Tibial artery (tissue), 4 donors: ENCODE measurements around the gene GNAT3.

Experiments used
- DNase-seq, 2 donors: peaks; one replicate each; pipeline ENCODE4 v3.0.0-alpha.2; 2019
- H3K27ac ChIP-seq, 2 donors: fragments of 200-600 bp; sonication (generic) in 1 of 2; 1 replicate in 1 of 2; 2 replicates in 1 of 2; pipeline ENCODE4 v1.5.1; 2018 to 2019; ENCODE audit warnings: mild to moderate bottlenecking in 1 of 2
- H3K27me3 ChIP-seq, 2 donors: fragments of 200-600 bp; sonication (generic) in 1 of 2; one replicate each; pipeline versions ENCODE4 v1.5.1 to v1.6.0; 2016 to 2019
- H3K36me3 ChIP-seq, 3 donors: fragments of 200-600 bp; sonication (generic) in 2 of 3; one replicate each; pipeline ENCODE4 v1.5.1; 2016 to 2019; ENCODE audit warnings: mild to moderate bottlenecking in 2 of 3
- H3K4me1 ChIP-seq, 4 donors: fragments of 200-600 bp; sonication (generic) in 2 of 4; 1 replicate in 3 of 4; 2 replicates in 1 of 4; pipeline ENCODE4 v1.5.1; 2016 to 2019
- H3K4me3 ChIP-seq, 2 donors: fragments of 200-600 bp; sonication (generic) in 1 of 2; 1 replicate in 1 of 2; 2 replicates in 1 of 2; pipeline ENCODE4 v1.5.1; 2018 to 2019; ENCODE audit warnings: mild to moderate bottlenecking in 2 of 2
- H3K9me3 ChIP-seq, 3 donors: fragments of 200-600 bp; sonication (generic) in 1 of 3; one replicate each; pipeline ENCODE4 v1.5.1; 2016 to 2019
- intact Hi-C: fragments of 100-400 bp; cut with DNase I; formaldehyde crosslinking; loops from one replicate; pipeline ENCODE4 v1.15.0; 2023; ENCODE audit warnings: low total_unique reads
- TF ChIP-seq, protein P1 (sequence below), 2 experiments: fragments of 200-600 bp in 1 of 2; fragments of 450-650 bp in 1 of 2; IDR thresholded peaks; one replicate each; pipeline ENCODE4 v1.5.1; 2017 to 2019; ENCODE audit warnings: antibody characterized with exemption in 2 of 2, mild to moderate bottlenecking in 1 of 2, moderate library complexity in 1 of 2

Gene GNAT3

DNA sequence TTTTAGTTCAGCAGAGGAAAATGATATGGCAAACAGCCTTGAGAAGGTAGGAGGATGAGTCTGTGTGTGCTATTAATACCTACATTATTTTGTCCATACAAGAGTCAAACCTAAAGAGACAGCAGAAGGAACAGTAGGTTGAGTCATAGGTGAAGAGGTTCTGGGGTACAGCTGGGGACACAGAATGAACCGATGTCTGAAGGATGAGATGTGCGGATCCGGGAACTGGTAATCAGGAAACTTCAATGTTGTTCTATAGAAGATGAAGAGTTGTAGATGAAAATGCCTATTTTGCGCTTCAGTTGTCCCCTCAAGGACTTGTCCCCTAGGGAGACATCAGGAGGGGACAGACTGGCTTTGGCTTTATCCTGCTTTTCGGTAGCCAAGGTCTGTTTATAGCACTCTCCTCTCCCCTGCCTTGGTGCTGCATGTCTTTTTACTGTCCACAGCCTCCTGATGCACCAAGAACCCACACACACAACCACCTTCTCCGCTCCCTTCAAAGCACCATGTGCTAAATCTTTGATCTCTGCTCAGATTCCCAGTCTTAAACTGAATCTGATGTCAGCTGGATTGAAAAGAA is 94.6 kb downstream of the GNAT3 start:
- H3K27ac ChIP-seq, result no peak overlapping the region
- no peaks in the 10 kb centered on the region for H3K9me3 ChIP-seq
- no peak for DNase-seq
- TF ChIP-seq, protein P1, sequence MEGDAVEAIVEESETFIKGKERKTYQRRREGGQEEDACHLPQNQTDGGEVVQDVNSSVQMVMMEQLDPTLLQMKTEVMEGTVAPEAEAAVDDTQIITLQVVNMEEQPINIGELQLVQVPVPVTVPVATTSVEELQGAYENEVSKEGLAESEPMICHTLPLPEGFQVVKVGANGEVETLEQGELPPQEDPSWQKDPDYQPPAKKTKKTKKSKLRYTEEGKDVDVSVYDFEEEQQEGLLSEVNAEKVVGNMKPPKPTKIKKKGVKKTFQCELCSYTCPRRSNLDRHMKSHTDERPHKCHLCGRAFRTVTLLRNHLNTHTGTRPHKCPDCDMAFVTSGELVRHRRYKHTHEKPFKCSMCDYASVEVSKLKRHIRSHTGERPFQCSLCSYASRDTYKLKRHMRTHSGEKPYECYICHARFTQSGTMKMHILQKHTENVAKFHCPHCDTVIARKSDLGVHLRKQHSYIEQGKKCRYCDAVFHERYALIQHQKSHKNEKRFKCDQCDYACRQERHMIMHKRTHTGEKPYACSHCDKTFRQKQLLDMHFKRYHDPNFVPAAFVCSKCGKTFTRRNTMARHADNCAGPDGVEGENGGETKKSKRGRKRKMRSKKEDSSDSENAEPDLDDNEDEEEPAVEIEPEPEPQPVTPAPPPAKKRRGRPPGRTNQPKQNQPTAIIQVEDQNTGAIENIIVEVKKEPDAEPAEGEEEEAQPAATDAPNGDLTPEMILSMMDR (IDR thresholded peaks at IDR 0.05), result no peak
- no peaks in the 10 kb centered on the region for H3K27me3 ChIP-seq
- H3K36me3 ChIP-seq, result no peaks in the 10 kb centered on the region
- peaks cover 0 to 5% (median 0%) of the 10 kb centered on the region in 4 donors for H3K4me1 ChIP-seq
- intact Hi-C loops, result no loop called here
- no peak overlapping the region for H3K4me3 ChIP-seq

DNA sequence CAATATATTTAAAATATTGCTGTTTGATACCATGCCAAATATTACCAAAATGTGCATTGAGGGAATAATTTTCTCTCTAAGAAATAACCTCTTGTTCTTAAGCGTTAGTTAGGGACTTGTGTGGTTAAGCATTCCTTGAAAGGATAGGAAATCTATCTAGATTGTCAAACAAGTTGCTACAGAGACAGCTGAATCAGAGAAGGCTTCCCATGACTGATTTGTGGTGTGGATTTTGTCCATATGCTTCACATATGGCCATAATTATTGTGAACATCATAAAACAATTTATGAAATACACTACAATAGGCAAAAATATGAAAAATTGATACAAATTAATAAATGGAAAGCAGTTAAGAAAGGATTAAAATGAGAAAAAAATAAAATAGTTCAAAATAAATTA is 96.3 kb downstream of the GNAT3 start:
- H3K27ac ChIP-seq, result no peak overlapping the region

DNA sequence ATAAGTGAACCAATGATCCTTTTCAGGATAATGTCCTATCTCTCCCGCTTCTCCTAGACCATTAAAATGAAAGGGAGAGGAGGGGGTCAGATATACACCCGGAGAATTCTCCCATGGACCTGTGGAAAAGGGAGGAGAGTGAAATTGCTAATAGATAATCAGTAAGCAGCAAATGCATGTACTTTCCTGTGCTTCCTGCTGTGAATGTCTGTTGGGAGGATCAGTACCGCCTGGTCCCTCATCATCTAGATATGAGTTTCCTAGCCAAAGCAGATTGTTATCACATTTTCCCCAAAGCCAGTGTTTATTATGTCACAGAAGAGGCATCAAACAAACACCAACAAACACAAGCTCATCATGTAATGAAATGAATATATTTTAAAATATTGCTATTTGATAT is 96.8 kb downstream of the GNAT3 start:
- no peak overlapping the region for H3K4me3 ChIP-seq
- no peaks in the 10 kb centered on the region for H3K27me3 ChIP-seq
- intact Hi-C loops, result no loop called here
- peaks cover 0 to 5% (median 0%) of the 10 kb centered on the region in 4 donors for H3K4me1 ChIP-seq
- DNase-seq, result no peak
- TF ChIP-seq, protein P1 (IDR thresholded peaks at IDR 0.05), result no peak
- no peak overlapping the region for H3K27ac ChIP-seq
- no peaks in the 10 kb centered on the region for H3K36me3 ChIP-seq
- no peaks in the 10 kb centered on the region for H3K9me3 ChIP-seq

More for the DNA sequence above, 96.3 kb downstream of the GNAT3 start:
- H3K4me1 ChIP-seq, result peaks cover 0 to 5% (median 0%) of the 10 kb centered on the region in 4 donors
- no peaks in the 10 kb centered on the region for H3K27me3 ChIP-seq
- DNase-seq, result no peak
- no peaks in the 10 kb centered on the region for H3K9me3 ChIP-seq
- intact Hi-C loops, result no loop called here
- H3K36me3 ChIP-seq, result no peaks in the 10 kb centered on the region
- TF ChIP-seq, protein P1 (IDR thresholded peaks at IDR 0.05), result no peak
- H3K4me3 ChIP-seq, result no peak overlapping the region

DNA sequence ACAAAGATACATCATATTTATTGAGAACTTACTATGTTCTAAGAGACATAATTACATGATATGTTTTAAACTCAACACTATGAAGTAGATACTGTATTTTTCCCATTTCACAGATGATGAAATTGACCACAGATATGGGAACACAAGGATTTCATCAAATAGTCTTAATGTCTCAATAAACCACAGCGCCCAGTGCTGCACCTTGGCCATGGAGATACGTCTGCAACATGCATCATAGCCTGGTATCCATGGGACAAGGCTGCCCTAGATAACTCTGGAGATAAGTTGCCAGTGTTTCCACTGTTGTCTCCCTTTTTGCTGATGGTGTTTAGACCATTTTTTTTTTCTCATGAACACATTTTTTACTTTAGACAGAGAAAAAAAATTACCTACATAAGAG is 97.5 kb downstream of the GNAT3 start:
- H3K4me3 ChIP-seq, result no peak overlapping the region
- peaks cover 0 to 5% (median 0%) of the 10 kb centered on the region in 4 donors for H3K4me1 ChIP-seq
- TF ChIP-seq, protein P1 (IDR thresholded peaks at IDR 0.05), result no peak
- DNase-seq, result no peak
- no peaks in the 10 kb centered on the region for H3K27me3 ChIP-seq
- intact Hi-C loops, result no loop called here
- no peak overlapping the region for H3K27ac ChIP-seq
- no peaks in the 10 kb centered on the region for H3K9me3 ChIP-seq
- H3K36me3 ChIP-seq, result no peaks in the 10 kb centered on the region

DNA sequence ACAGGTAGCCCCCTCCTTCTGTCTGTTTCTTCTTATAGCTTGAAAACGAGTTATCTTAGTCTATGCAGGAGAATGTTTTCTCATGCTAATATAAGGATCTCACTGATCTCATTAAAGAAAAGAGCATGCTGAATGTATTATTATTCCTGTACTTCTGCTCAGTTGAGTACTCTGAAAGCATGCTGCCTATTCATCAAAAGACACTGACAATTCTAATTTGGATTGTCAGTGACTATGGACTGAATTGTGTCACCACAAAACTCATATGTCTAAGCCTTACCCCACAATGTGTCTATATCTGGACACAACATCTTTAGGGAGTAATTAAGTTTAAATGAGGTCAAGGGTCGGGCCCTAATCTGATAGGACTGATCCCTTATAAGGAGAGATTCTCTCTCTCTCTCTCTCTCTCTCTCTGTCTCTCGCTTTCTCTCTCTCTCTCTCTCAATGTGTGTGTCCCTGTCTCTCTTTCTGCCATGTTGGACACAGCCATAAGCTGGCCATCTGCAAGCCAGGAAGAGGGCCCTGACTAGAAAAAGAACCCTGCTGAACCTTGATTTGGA is 98.4 kb downstream of the GNAT3 start:
- no peaks in the 10 kb centered on the region for H3K36me3 ChIP-seq
- no peak for DNase-seq
- intact Hi-C loops, result no loop called here
- peaks cover 0 to 5% (median 0%) of the 10 kb centered on the region in 4 donors for H3K4me1 ChIP-seq
- H3K27ac ChIP-seq, result no peak overlapping the region
- no peak overlapping the region for H3K4me3 ChIP-seq
- H3K9me3 ChIP-seq, result no peaks in the 10 kb centered on the region
- TF ChIP-seq, protein P1 (IDR thresholded peaks at IDR 0.05), result no peak
- H3K27me3 ChIP-seq, result no peaks in the 10 kb centered on the region
